Spleen (tissue), 11 donors: Measurements from ENCODE around the gene PODXL. TPM values are rescaled to one million over a fixed set of nuclear protein-coding genes. Genes with fewer than 3 reads are reported as not detected.

Experiments used
- DNase-seq: peaks from one replicate; pipeline ENCODE4 v3.0.0-alpha.2; 2020
- H3K27ac ChIP-seq, 8 donors: fragments of 200-600 bp; sonication (generic) in 7 of 8; 1 replicate in 4 of 8; 2 replicates in 4 of 8; pipeline versions ENCODE4 v1.5.0 to v1.8.0; 2016 to 2021; ENCODE audit warnings: inconsistent platforms in 4 of 8, mild to moderate bottlenecking in 4 of 8, moderate library complexity in 1 of 8
- H3K27me3 ChIP-seq, 7 donors: fragments of 200-600 bp; sonication (generic) in 6 of 7; replicated peaks in 1 of 7; 1 replicate in 4 of 7; 2 replicates in 3 of 7; pipeline versions ENCODE4 v1.5.0 to v1.8.0; 2016 to 2021; ENCODE audit warnings: inconsistent platforms in 3 of 7, mild to moderate bottlenecking in 1 of 7
- H3K36me3 ChIP-seq, 6 donors: fragments of 200-600 bp; sonication (generic) in 5 of 6; 1 replicate in 4 of 6; 2 replicates in 2 of 6; pipeline versions ENCODE4 v1.5.0 to v1.8.0; 2016 to 2021; ENCODE audit warnings: inconsistent platforms in 2 of 6
- H3K4me1 ChIP-seq, 6 donors: fragments of 200-600 bp; sonication (generic) in 5 of 6; 1 replicate in 3 of 6; 2 replicates in 3 of 6; pipeline versions ENCODE4 v1.5.0 to v1.8.0; 2016 to 2021; ENCODE audit warnings: inconsistent platforms in 3 of 6
- H3K4me3 ChIP-seq, 8 donors: fragments of 200-600 bp; sonication (generic) in 7 of 8; 1 replicate in 4 of 8; 2 replicates in 4 of 8; pipeline versions ENCODE4 v1.5.0 to v1.8.0; 2016 to 2021; ENCODE audit warnings: inconsistent platforms in 4 of 8, mild to moderate bottlenecking in 4 of 8, moderate library complexity in 2 of 8
- H3K9me3 ChIP-seq, 8 donors: fragments of 200-600 bp; sonication (generic) in 7 of 8; 1 replicate in 4 of 8; 2 replicates in 4 of 8; pipeline versions ENCODE4 v1.5.0 to v1.8.0; 2016 to 2021; ENCODE audit warnings: inconsistent platforms in 4 of 8
- CTCF ChIP-seq, 11 experiments: fragments of 200-600 bp in 7 of 11; fragments of 450-650 bp in 4 of 11; sonication (generic) in 4 of 11; IDR thresholded peaks in 8 of 11; conservative IDR thresholded peaks in 3 of 11; 1 replicate in 7 of 11; 2 replicates in 4 of 11; pipeline versions ENCODE4 v1.4.0 to v1.8.0; 2016 to 2021; ENCODE audit warnings: antibody characterized with exemption in 11 of 11, inconsistent platforms in 4 of 11, mild to moderate bottlenecking in 1 of 11
- POLR2A ChIP-seq, 3 donors: fragments of 450-650 bp; IDR thresholded peaks; one replicate each; pipeline ENCODE4 v1.5.1; 2017; ENCODE audit warnings: antibody characterized with exemption in 3 of 3, mild to moderate bottlenecking in 1 of 3
- POLR2AphosphoS5 ChIP-seq, 3 donors: sonication (generic); formaldehyde crosslinking; IDR thresholded peaks; one replicate each; pipeline ENCODE4 v1.5.1; 2017; ENCODE audit warnings: antibody characterized with exemption in 3 of 3
- WGBS, 5 donors: extraction: QIAGEN DNeasy Blood & Tissue Kit in 3 of 5; methylation state at CpG; one replicate each; pipeline versions ENCODE4 v1.1.5 to v1.1.7; 2013 to 2018; 5-methylcytosine and 5-hydroxymethylcytosine counted together
- intact Hi-C: fragments of 100-400 bp; cut with DNase I; formaldehyde crosslinking; loops from one replicate; pipeline ENCODE4 v1.15.0; 2023; ENCODE audit warnings: low total_unique reads
- polyA plus RNA-seq, 3 donors: library from polyadenylated mRNA; stranded (reverse); fragments of 200-250 nt; gene quantifications; one replicate each; pipeline ENCODE4 v1.2.1, GENCODE V29; 2013
- total RNA-seq, 7 donors: library from RNA; depleted of rRNA in 3 of 7; stranded (reverse); fragments of >200 nt in 3 of 7; fragmentation: NEBNext Ultra II Directional in 4 of 7; extraction: Animal tissue kit (Norgen Biotek cat#: 25700) in 4 of 7; gene quantifications; one replicate each; pipeline versions ENCODE4 v1.1.0 to v1.2.1, GENCODE V29; 2016 to 2021
- donor health status: healthy with polysubstance abuse.
- donor health status: DM: no; HTN: no; CAD: no; lungs with moderate emphysema.
- donor health status: DM: no; HTN: no; CAD: no.
- donor health status: Bipolar disorder and iron deficiency.
- donor health status: healthy.
- donor health status: DM: no; HTN: no; CAD: no.
- donor health status: DM: yes; HTN: yes; CAD: no.

Gene PODXL
- total and polyA plus RNA-seq, 10 donors, result 1.9 to 27.5 (median 16.0) TPM

DNA sequence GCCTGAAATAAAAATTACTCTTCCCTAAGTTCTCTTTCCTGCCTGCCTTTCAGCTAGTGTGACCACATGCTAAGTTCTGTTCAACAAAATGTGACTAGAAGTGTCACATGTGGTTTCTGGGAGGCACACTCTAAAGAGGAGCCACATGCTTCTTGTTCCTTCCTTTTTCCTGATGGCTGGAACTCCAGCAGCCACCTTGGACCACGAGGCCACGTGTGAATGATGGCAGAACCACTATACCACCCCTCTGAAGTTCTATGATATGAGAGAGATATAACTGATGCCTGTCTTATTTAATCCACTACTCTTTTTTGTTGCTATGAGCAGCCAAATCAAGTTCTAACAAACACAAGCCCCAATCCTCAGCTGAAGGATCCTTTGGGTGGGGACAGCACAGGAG lies 8.1 kb downstream of the PODXL start:
- no peak overlapping the region for H3K4me3 ChIP-seq
- TF ChIP-seq CTCF (IDR thresholded peaks at IDR 0.05 in 8 of 11, conservative IDR thresholded peaks at IDR 0.05 in 3 of 11) (no peak), POLR2AphosphoS5 (IDR thresholded peaks at IDR 0.05) (no peak), POLR2A (IDR thresholded peaks at IDR 0.05) (no peak)
- intact Hi-C loops, result no loop called here
- peaks cover 0 to 36% (median 6%) of the 10 kb centered on the region in 6 donors for H3K4me1 ChIP-seq
- no peaks in the 10 kb centered on the region for H3K9me3 ChIP-seq
- WGBS, 5 donors, result 59 to 72% (median 66%) methylated on average over 2 of the region's 2 CpGs
- no peaks in the 10 kb centered on the region for H3K36me3 ChIP-seq
- H3K27me3 ChIP-seq, result no peaks in the 10 kb centered on the region
- DNase-seq, result peak; percentile 6
- no peak overlapping the region for H3K27ac ChIP-seq

GRCh38 chr7:131547589-131547988 lies 8.8 kb downstream of the PODXL start:
- TF ChIP-seq POLR2AphosphoS5 (IDR thresholded peaks at IDR 0.05), result no peak
- no peak for TF ChIP-seq POLR2A (IDR thresholded peaks at IDR 0.05)
- TF ChIP-seq CTCF (IDR thresholded peaks at IDR 0.05 in 8 of 11, conservative IDR thresholded peaks at IDR 0.05 in 3 of 11), result no peak
- no peaks in the 10 kb centered on the region for H3K27me3 ChIP-seq
- no peaks in the 10 kb centered on the region for H3K9me3 ChIP-seq
- H3K4me3 ChIP-seq, result no peak overlapping the region
- no peak overlapping the region for H3K27ac ChIP-seq
- intact Hi-C loops, result no loop called here
- peak; percentile 44 for DNase-seq
- H3K36me3 ChIP-seq, result no peaks in the 10 kb centered on the region
- 85 to 95% (median 93%) methylated on average over 8 of the region's 8 CpGs for WGBS, 5 donors
- H3K4me1 ChIP-seq, result peaks cover 0 to 36% (median 6%) of the 10 kb centered on the region in 6 donors

GRCh38 chr7:131546583-131547141 lies 9.8 kb downstream of the PODXL start:
- intact Hi-C loops, result no loop called here
- TF ChIP-seq POLR2A (IDR thresholded peaks at IDR 0.05), result no peak
- TF ChIP-seq CTCF (IDR thresholded peaks at IDR 0.05 in 8 of 11, conservative IDR thresholded peaks at IDR 0.05 in 3 of 11), result peak in 8 of 11 experiments; percentile 26 to 63 (median 42)
- WGBS, 5 donors, result 82 to 94% (median 91%) methylated on average over 12 of the region's 12 CpGs
- peaks cover 0 to 38% (median 6%) of the 10 kb centered on the region in 6 donors for H3K4me1 ChIP-seq
- peak overlapping the region in 1 of 8 donors; percentile 26 for H3K27ac ChIP-seq
- no peak overlapping the region for H3K4me3 ChIP-seq
- DNase-seq, result peak; percentile 49
- H3K9me3 ChIP-seq, result no peaks in the 10 kb centered on the region
- H3K36me3 ChIP-seq, result no peaks in the 10 kb centered on the region
- no peaks in the 10 kb centered on the region for H3K27me3 ChIP-seq

DNA sequence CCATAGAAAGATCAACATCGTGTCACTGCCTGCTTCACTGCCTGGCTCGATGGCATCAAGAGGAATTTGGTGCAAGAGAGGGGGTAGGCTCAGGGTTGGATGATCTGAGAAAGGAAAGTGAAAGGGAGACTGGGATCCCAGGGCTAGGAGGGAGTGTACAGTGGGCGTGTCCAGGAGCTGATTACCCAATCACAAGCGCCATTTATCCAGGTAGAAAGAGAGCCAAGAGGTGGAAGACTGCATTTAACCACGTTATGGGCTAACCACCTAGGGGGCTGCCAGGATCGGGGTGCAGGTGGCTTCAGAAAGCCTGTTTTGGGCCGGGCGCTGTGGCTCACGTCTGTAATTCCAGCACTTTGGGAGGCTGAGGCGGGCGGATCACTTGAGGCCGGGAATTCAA lies 10.3 kb downstream of the PODXL start:
- 80 to 89% (median 87%) methylated on average over 10 to 12 of the region's 12 CpGs for WGBS, 5 donors
- no peaks in the 10 kb centered on the region for H3K9me3 ChIP-seq
- H3K27me3 ChIP-seq, result no peaks in the 10 kb centered on the region
- intact Hi-C loops, result no loop called here
- H3K4me1 ChIP-seq, result peaks cover 0 to 36% (median 3%) of the 10 kb centered on the region in 6 donors
- DNase-seq, result peak; percentile 32
- TF ChIP-seq CTCF (IDR thresholded peaks at IDR 0.05 in 8 of 11, conservative IDR thresholded peaks at IDR 0.05 in 3 of 11), result no peak
- no peak for TF ChIP-seq POLR2AphosphoS5 (IDR thresholded peaks at IDR 0.05)
- no peak for TF ChIP-seq POLR2A (IDR thresholded peaks at IDR 0.05)
- H3K36me3 ChIP-seq, result no peaks in the 10 kb centered on the region
- peak overlapping the region in 1 of 8 donors; percentile 26 for H3K27ac ChIP-seq
- no peak overlapping the region for H3K4me3 ChIP-seq
